Colon (tissue), 2 donors: ENCODE results near the gene MPV17.

Experiments used
- FAIRE-seq: peaks from 2 replicates; lab custom pipeline; 2012; peaks lifted over from hg19 to GRCh38; lab: Jason Lieb, UNC
- donor health status: control.
- donor health status: control.

MPV17 gene

DNA sequence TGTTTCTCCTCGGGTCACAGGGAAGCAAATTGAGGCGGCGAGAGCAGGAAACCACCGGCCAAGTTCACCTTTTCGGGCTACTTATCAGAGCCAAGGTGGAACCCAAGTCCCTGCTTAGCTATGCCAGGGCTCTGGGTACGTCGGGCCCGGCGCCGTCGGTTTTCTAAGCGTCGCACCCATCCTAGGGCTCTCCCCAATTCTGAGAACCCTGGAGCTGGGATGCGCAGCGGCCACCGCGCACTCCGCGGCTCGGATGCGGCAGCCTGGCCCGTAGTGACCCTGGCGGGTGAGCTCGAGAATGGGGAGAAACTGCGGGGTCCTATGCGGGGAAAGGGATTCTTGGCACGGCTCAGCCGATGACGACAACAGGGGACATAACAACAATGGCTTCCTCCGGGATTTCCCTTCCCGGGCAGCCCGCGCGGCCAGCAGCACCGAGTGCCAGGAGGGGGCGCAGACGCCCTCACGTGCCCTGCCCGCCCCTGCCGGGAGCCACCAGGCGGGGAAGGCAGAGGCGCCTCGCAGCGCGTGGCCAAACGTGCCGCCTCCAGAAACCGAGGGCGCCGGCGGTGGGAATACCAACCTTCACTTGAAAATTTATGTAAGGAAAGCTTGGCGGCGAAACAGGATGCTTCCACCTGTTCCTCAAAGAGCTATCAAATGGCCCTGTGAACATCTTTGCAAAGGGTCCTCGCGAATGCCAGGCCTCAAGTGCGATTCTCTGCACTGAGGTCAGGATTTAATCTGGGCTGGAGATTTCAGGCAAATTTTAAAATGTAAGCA, 58.0 kb downstream of the MPV17 start:
- FAIRE-seq: no peak

DNA sequence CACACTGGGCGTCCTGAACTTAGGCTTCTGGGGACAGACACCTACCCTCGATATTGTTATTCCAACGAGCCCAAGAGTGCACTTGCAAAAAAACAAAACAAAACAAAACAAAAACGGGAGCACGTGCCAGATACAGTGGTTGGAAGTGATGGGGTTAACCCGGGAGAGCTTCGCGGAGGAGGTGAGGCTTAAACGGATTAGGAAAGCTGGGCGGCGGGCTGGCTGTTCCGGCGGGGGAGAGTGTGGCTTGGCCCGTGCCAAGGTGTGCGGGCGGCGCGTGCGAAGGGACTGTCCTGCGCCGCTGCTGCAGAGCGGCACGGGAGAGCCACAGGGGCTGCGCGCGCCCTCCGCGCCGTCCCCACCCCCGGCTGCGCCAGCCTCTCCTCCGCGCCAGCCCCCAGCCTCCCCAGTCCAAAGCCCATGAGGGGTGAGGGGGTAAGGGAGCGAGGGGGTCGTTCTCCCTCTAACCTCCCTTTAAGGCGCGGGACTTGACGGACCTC, 58.6 kb downstream of the MPV17 start:
- FAIRE-seq: no peak

DNA sequence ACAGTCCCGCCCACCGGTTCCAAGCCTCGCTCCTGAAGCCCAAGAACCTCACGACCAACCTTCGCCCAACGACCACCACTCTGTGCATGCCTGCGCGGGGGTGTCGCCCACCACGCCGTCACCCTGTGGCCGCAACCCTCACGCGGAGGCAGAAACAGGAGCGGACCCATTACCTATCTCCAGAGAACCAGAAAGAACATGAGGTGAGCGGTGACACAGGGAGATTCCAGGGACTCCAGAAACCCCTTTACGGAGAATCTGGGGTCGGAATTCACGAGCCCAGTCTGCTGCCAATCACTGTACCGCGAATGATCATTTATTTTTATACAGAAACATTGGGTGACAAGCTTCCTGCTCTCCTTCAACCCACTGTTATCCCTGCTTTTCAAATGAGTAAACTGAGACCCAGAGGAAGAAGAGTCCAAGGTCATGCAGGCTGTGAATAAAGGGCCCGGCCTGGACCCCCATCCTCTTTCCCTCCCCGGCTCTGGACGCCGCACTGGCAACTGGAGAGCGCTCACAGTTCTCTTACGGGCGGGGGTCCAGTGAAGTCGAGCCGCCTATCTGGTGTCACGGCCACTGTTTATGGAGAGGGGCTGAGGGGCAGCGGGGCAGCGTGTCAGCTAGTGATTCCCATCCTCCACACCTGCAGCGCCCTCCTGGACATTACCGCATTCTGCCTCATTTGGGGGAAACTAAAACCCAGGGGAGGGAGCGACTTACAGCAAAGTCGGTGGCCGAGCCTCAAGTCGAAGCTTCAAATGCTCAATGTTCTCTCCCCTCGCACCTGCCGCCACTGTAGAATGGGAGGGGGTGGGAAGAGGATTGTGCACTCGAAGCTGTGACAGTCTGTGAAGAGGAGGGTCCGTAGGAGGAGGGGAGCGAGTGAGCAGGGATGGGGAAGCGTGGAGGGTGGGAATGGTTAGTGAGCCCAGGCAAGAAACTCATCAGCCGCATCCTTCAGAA, 59.3 kb downstream of the MPV17 start:
- FAIRE-seq: no peak

DNA sequence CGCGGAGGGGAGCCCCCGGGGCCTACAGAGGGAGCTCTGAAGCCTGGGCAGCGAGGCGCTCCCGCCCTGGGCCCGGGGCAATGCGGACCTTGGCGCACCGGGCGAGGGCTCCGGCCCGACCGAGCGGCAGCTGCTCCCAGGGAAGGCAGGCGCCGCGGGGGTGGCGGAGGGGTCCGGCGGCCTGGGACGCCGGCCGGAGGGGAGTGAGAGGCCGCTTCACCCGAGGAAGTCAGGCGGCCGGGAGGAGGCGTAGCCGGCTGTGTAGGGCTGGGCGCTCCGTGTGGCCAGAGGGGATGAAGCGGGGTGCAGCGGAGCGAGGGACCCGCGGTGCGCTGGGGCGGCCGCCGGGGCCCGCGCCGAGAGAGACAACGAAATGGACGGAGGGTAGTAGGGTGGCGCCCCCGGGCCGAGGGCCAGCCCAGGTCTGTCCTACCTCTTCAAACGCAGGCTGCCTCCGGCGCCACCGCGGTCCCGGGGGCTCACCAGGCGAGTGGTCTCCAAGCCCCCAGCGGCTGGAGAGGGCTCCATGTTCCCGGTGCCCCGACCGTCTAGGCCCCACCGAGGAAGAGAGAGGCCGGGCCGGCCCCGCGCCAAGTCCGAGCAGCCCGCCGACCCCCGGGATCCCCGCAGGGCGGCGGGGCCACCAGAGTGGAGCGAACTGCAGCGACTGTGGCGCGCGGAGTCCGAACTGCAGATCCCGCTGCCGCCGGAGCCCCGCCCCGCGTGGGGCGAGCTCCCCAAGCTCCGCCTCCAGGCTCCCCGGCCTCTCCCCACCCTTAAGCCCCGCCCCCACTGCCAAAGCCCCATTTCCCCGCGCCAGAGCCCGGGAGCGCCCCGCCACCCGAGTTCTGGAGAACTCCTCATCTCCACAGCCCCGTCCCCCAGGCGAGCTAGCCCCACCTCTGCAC, 60.3 kb downstream of the MPV17 start, which contains the start of gene SLC30A3:
SLC30A3 (minus strand) TSS at position 669 of the 908 bp plus-strand sequence; CDS start at position 528, 141 bp downstream.
- no peak for FAIRE-seq

DNA sequence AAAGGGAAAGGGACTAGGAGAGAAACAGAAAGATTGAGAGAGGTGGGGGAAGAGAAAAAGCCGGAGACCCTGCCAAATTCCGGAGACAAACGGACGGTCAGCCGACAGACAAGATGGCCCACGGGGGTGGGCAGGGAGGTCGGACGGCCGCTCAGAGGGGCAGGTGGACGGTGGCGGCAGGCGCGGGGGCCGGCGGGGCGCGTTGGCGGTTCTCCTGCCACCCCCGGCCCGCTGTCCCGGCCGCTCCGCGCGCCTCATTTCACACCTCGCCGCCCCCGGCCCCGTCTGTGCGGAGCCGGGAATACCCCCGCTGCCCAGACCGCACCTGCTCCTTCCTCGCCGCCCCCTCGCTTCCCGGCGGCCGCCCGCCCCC, 61.0 kb downstream of the MPV17 start:
- FAIRE-seq: no peak

DNA sequence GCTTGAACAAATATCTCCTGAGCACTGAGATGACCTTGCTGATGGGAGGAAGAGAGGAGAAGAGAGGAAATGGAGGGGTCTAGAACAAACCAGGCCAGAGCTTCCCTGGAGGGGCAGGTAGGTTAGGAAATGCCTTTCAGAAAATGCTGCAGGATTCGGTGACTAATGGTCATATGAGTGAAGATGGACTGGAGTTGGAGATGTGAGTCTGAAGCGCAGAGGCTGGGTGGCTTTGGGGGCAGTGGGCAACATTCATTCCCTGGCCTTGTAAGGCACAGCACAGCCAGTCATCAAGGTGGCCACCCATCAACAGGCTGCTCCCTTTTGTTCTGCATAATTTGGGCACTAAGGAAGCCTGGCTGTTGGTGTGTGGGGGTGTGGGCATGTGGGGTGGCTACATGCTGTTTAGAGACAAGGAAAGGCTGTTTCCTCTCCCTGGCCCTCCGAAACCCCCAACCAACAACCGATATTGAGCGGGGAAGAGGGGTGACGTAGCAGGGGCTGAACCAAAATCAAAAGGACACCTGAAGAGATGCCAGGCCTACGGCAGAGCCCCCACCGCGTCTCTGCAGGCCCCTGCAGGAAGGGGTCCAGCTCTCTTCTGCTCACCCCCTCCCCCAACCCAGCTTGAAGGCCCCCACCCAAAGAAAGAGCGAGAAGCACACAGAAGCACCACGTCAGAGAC, 61.5 kb downstream of the MPV17 start:
- no peak for FAIRE-seq
